ENCODE data around the gene KRT33A. TPM values are rescaled to one million over a fixed set of nuclear protein-coding genes. Genes with fewer than 3 reads are reported as not detected.
"Not testable (repeated sequence)": the region's sequence is repeated elsewhere in the genome, so short reads cannot be mapped to it uniquely, and the experiment has no call there.

The KRT33A gene
- total RNA-seq, 2 donors from 2014 or later, result not detected

GRCh38 chr17:41369023-41369422, 18.4 kb upstream of the KRT33A start:
- intact Hi-C loops (cut with DNase I, micrococcal nuclease), result no loop called here
- DNase-seq (no peak), ATAC-seq (no peak)

GRCh38 chr17:41367426-41368075, 16.9 kb upstream of the KRT33A start:
- intact Hi-C loops (cut with DNase I, micrococcal nuclease), result no loop called here
- DNase-seq (no peak), ATAC-seq (no peak)

DNA sequence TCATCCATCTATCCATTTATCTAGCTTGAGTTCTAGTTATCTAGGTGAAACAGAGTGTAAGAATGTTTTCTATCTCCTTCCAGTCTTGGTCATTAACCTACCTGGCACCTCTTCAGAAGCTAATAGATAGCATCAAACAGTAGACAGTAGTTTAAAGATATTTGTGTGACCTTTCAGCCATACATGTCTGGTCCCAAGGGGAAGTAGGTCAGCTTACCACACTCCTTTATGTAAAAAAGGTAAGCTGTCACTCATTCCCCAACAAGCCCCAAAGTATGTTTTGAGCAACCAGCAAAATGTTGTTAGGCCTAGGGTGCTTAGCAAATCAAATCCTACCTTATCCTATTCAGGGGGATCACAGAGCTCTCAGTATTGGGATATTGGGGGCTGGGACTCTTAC, 15.4 kb upstream of the KRT33A start:
- DNase-seq (no peak), ATAC-seq (no peak)
- intact Hi-C loops (cut with DNase I, micrococcal nuclease), result no loop called here

DNA sequence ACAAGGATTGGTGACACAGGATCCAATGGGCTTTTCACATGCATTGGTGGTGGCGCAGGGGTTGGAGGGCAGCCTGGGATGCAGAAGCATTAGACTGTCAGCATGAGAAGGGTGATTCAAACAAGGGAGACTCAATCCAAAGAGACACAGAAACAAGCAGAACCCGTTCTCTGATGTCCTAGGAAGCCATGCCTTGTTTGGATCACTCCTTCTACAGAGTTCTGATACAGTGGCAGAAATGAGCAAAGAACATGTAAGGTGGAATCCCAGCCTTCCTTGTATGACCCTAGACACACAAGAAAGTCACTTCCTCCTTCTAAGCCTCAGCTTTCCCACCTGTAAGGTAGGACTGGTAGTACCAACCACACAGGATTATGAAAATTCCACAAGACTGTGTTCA, 13.3 kb upstream of the KRT33A start:
- DNase-seq (no peak), ATAC-seq (no peak)
- intact Hi-C loops (cut with DNase I, micrococcal nuclease), result no loop called here

GRCh38 chr17:41360296-41360995, 9.8 kb upstream of the KRT33A start:
- ATAC-seq (no peak), DNase-seq (no peak)
- intact Hi-C loops (cut with DNase I, micrococcal nuclease), result no loop called here

- ATAC-seq (no peak), DNase-seq (no peak)
- intact Hi-C loops (cut with DNase I, micrococcal nuclease), result no loop called here
Measured at GRCh38 chr17:41354536-41354935, 3.9 kb upstream of the KRT33A start.

- intact Hi-C loops (cut with DNase I, micrococcal nuclease), result no loop called here
- no peak for ATAC-seq
- DNase-seq, result no peak
Measured at GRCh38 chr17:41352597-41353366, 2.2 kb upstream of the KRT33A start.

DNA sequence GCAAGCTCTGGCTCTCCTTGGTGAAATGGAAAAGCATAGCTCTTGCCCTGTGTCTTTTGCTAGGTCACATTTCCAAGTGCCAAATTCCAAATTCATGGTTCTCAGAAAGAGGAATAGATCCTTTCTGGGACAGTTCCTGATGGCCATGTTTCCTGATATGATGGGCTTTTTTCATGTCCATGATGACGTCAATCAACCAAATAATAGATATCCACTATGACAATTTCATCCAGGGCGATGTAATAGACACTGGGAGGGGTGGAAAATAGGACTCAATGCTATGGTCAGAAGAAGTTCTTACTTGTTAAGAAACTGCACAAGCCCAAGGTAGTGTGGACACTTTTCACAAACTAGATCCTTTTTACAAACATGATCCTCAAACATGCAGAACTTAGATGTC, 549 bp upstream of the KRT33A start:
- no peak for ATAC-seq
- DNase-seq, result no peak
- intact Hi-C loops (cut with DNase I, micrococcal nuclease), result no loop called here

GRCh38 chr17:41347869-41348760, 2.5 kb downstream of the KRT33A start:
- ATAC-seq (no peak), DNase-seq (no peak)
- intact Hi-C loops (cut with DNase I, micrococcal nuclease), result no loop called here

DNA sequence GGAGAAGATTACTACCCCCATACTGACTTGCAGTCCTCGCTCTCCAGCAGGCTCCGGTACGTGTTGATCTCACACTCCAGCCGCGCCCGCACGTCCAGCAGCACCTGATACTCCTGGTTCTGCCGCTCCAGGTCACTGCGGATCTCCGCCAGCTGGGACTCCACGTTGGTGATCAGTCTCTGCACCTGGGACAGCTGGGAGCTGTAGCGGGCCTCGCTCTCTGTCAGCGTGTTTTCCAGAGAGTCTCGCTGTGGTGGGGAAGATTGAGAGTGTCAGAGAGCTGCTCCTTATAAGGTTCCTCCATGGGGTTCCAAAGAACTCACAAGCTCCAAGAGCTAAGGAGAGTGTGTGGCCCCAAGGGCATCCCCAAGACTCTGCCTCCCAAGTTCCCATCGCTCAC, 4.2 kb downstream of the KRT33A start:
- ATAC-seq; intact Hi-C loops (cut with DNase I, micrococcal nuclease); DNase-seq: not testable (repeated sequence)

GRCh38 chr17:41345992-41346391, 4.6 kb downstream of the KRT33A start:
- DNase-seq, result no peak
- intact Hi-C loops (cut with DNase I, micrococcal nuclease), result no loop called here
- no peak for ATAC-seq

GRCh38 chr17:41343029-41343428, 7.6 kb downstream of the KRT33A start:
- ATAC-seq (no peak), DNase-seq (no peak)
- intact Hi-C loops (cut with DNase I, micrococcal nuclease), result no loop called here

DNA sequence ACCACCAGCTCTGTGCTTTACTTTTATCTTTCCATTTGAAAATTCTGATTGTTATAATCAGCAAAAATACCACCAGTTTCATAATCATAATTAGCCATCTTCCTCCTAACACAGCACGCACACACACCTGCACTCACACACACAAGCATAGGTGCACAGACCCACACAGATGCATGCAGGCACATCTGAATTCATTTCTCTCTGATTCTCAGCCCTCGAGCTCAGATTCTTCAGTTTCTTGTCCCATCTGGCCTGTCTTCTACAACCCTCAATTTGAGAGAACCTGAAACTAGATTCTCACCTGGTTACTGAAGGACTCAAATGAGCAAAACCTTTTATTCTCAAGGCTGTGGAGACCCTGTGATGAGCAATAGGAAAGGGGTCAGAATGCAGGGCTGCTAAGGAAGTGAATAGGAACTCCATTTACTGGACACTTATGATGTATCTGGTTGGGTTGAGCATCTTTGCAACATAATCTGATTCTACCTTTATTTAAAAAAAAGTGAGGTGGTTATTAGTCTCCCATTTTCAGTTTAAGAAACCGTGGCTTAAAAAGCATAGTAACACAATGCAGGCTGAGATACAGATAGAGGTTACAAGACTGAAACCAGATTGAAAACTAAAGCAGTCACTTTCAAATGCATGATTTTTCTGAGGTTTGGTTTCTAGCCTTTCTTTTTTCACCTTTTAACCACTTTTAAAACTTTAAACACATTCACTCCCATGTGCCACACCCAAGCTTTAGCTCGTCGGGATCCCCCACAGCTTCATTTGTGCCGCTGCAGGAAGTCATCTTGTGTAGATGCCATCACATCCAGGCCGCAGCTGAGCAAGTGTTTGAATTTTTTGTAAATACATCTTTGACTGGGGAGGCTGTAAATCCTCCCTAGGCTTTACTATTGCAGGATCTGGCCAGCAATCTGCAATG, 9.4 kb downstream of the KRT33A start:
- intact Hi-C loops (cut with DNase I, micrococcal nuclease), result no loop called here
- no peak for DNase-seq
- ATAC-seq, result no peak

- intact Hi-C loops (cut with DNase I, micrococcal nuclease), result no loop called here
- ATAC-seq (no peak), DNase-seq (no peak)
Measured at GRCh38 chr17:41340494-41340893, 10.1 kb downstream of the KRT33A start.

DNA sequence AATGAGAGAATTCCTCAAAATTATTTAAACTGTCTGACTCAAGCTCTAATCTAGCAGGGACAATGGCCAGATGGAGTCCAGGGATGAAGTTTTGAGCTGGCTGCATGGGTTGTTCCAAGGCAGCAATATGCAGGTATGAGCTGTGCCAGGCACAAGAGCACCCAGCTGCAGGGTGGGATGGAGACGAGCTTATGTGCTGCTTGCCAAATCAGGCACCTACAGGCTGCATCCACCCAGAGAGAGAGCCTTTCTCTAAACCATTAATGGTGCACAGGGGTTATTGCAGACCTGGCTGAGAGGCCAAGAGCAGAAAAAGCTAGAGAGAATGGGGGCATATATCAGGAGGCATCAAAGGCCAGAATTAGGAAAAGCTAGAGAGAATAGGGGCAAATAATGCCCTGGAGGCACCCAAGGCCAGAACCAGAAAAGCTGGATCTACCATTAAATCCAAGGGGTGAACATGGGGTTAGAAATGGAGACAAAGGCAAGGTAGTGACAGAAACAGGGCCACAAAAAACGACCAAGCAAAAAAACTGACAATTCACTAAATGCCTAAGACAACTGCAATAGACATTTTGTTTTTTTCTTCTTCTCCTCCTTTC, 11.0 kb downstream of the KRT33A start:
- ATAC-seq, result no peak

GRCh38 chr17:41338961-41339485, 11.6 kb downstream of the KRT33A start:
- DNase-seq, result no peak
- intact Hi-C loops (cut with DNase I, micrococcal nuclease), result no loop called here
- no peak for ATAC-seq

More for the DNA sequence above, 11.0 kb downstream of the KRT33A start:
- intact Hi-C loops (cut with DNase I, micrococcal nuclease), result no loop called here
- DNase-seq, result no peak

GRCh38 chr17:41335747-41336146, 14.9 kb downstream of the KRT33A start:
- intact Hi-C loops (cut with DNase I, micrococcal nuclease), result no loop called here
- ATAC-seq (no peak), DNase-seq (no peak)
